GM23338 (cell line): ENCODE measurements around the gene C4A. TPM values are rescaled to one million over a fixed set of nuclear protein-coding genes. Genes with fewer than 3 reads are reported as not detected.

ENCODE experiments used
- ATAC-seq: fragments of 200-7000 bp; cut with Tn5 transposase; 3 replicates; pipeline ENCODE4 v1.9.1; 2020
- DNase-seq: peaks from one replicate; pipeline ENCODE4 v3.0.0-alpha.2; 2015; ENCODE audit warnings: low spot score
- H2AFZ ChIP-seq: fragments of 200-600 bp; sonication (generic); 2 replicates; pipeline ENCODE4 v1.8.0; 2016; ENCODE audit warnings: antibody characterized with exemption, mild to moderate bottlenecking, moderate library complexity
- H3F3A ChIP-seq: fragments of 200-600 bp; sonication (generic); replicated peaks from 2 replicates; pipeline ENCODE4 v1.8.0; 2017; ENCODE audit warnings: antibody characterized with exemption, mixed run types, low read depth
- H3K27ac ChIP-seq: fragments of 200-600 bp; sonication (generic); 2 replicates; pipeline ENCODE4 v1.6.1; 2016; ENCODE audit warnings: low read depth
- H3K27me3 ChIP-seq: fragments of 200-600 bp; sonication (generic); 2 replicates; pipeline ENCODE4 v1.8.0; 2016; ENCODE audit warnings: mild to moderate bottlenecking, mixed run types, moderate library complexity; ENCODE audit not compliant: insufficient read depth
- H3K36me3 ChIP-seq: fragments of 200-600 bp; sonication (generic); 2 replicates; pipeline ENCODE4 v1.8.0; 2016; ENCODE audit warnings: mild to moderate bottlenecking; ENCODE audit not compliant: insufficient read depth
- H3K4me1 ChIP-seq: fragments of 200-600 bp; sonication (generic); 2 replicates; pipeline ENCODE4 v1.8.0; 2016; ENCODE audit warnings: mild to moderate bottlenecking, moderate library complexity; ENCODE audit not compliant: insufficient read depth
- H3K4me2 ChIP-seq: fragments of 200-600 bp; sonication (generic); 2 replicates; pipeline ENCODE4 v1.7.1; 2017; ENCODE audit warnings: mixed run types
- H3K4me3 ChIP-seq: fragments of 200-600 bp; sonication (generic); 2 replicates; pipeline ENCODE4 v1.6.1; 2016; ENCODE audit warnings: mixed run types
- H3K79me2 ChIP-seq: fragments of 200-600 bp; sonication (generic); replicated peaks from 2 replicates; pipeline ENCODE4 v1.8.0; 2017; ENCODE audit warnings: mild to moderate bottlenecking; ENCODE audit not compliant: insufficient read depth
- H3K9me2 ChIP-seq: fragments of 200-600 bp; sonication (generic); 2 replicates; pipeline ENCODE4 v1.8.0; 2017; ENCODE audit not compliant: insufficient read depth
- H4K20me1 ChIP-seq: fragments of 200-600 bp; sonication (generic); replicated peaks from 2 replicates; pipeline ENCODE4 v1.8.0; 2017; ENCODE audit warnings: mild to moderate bottlenecking; ENCODE audit not compliant: insufficient read depth
- H3K27ac Mint-ChIP-seq: 2 replicates; pipeline ENCODE4 v1.8.0; 2020; ENCODE audit warnings: inconsistent platforms, mild to moderate bottlenecking, moderate library complexity, mixed read lengths
- H3K27me3 Mint-ChIP-seq: 3 replicates; pipeline ENCODE4 v1.8.0; 2022; ENCODE audit warnings: low read depth, mild to moderate bottlenecking, moderate library complexity, mixed read lengths, inconsistent platforms; ENCODE audit not compliant: insufficient read depth, poor library complexity
- H3K36me3 Mint-ChIP-seq: 3 replicates; pipeline ENCODE4 v1.8.0; 2021; ENCODE audit warnings: low read depth, mild to moderate bottlenecking, inconsistent platforms, moderate library complexity, mixed read lengths
- H3K4me1 Mint-ChIP-seq: 3 replicates; pipeline ENCODE4 v1.8.0; 2020; ENCODE audit warnings: mild to moderate bottlenecking, inconsistent platforms, mixed read lengths
- H3K4me3 Mint-ChIP-seq: 3 replicates; pipeline ENCODE4 v1.8.0; 2021; ENCODE audit warnings: moderate library complexity, mild to moderate bottlenecking, inconsistent platforms, mixed read lengths
- H3K9me3 Mint-ChIP-seq: 3 replicates; pipeline ENCODE4 v1.8.0; 2020; ENCODE audit warnings: moderate library complexity, mild to moderate bottlenecking, inconsistent platforms, mixed read lengths
- CREB1 ChIP-seq: fragments of 250-450 bp; sonication (Bioruptor Pico); IDR thresholded peaks from 2 replicates; pipeline ENCODE4 v1.5.0; 2020; ENCODE audit warnings: low read depth, mild to moderate bottlenecking, moderate library complexity
- CTCF ChIP-seq, 2 experiments: fragments of 200-600 bp in 1 of 2; sonication (generic) in 1 of 2; conservative IDR thresholded peaks; 2 replicates each; pipeline versions ENCODE4 v1.5.1 to v1.6.1; 2016 to 2017; ENCODE audit warnings: antibody characterized with exemption in 2 of 2, low read depth in 2 of 2, mild to moderate bottlenecking in 2 of 2, moderate library complexity in 1 of 2
- EZH2 ChIP-seq: fragments of 200-600 bp; sonication (generic); IDR thresholded peaks from one replicate; pipeline ENCODE4 v1.8.0; 2017; ENCODE audit warnings: antibody characterized with exemption, mild to moderate bottlenecking, low read depth; ENCODE audit not compliant: unreplicated experiment
- EZH2phosphoT487 ChIP-seq: fragments of 200-600 bp; sonication (generic); IDR thresholded peaks from one replicate; pipeline ENCODE4 v1.8.1; 2018; ENCODE audit warnings: antibody characterized with exemption; ENCODE audit not compliant: unreplicated experiment
- NANOG ChIP-seq: IDR thresholded peaks from 2 replicates; pipeline ENCODE4 v1.6.1; 2016; ENCODE audit warnings: antibody characterized with exemption, borderline replicate concordance
- POLR2AphosphoS5 ChIP-seq: IDR thresholded peaks from 2 replicates; pipeline ENCODE4 v1.6.1; 2016; ENCODE audit warnings: antibody characterized with exemption, low read depth
- REST ChIP-seq: IDR thresholded peaks from one replicate; pipeline ENCODE4 v1.6.1; 2018; ENCODE audit warnings: antibody characterized with exemption; ENCODE audit not compliant: unreplicated experiment
- STAT1 ChIP-seq: IDR thresholded peaks from one replicate; pipeline ENCODE4 v1.6.1; 2016; ENCODE audit warnings: antibody characterized with exemption; ENCODE audit not compliant: unreplicated experiment
- ZNF114 ChIP-seq: fragments of 250-450 bp; sonication (Bioruptor Pico); IDR thresholded peaks from 2 replicates; pipeline ENCODE4 v1.5.0; 2020; ENCODE audit warnings: mild to moderate bottlenecking, moderate library complexity
- ZNF331 ChIP-seq: fragments of 250-450 bp; sonication (Bioruptor Pico); IDR thresholded peaks from 2 replicates; pipeline ENCODE4 v1.5.0; 2020; ENCODE audit warnings: low read depth, mild to moderate bottlenecking, moderate library complexity
- ZNF462 ChIP-seq: fragments of 250-450 bp; sonication (Bioruptor Pico); IDR thresholded peaks from 2 replicates; pipeline ENCODE4 v1.5.0; 2020; ENCODE audit warnings: mild to moderate bottlenecking, moderate library complexity
- polyA plus RNA-seq: library from polyadenylated mRNA; unstranded; fragments of >200 nt; fragmentation: Nextera tagmentation; extraction: Ambion mirVana; gene quantifications from 2 replicates; pipeline ENCODE4 v1.2.1, GENCODE V29; 2016
- total RNA-seq: library from RNA; depleted of rRNA; stranded (reverse); fragments of >200 nt; shearing (Covaris generic); gene quantifications from 2 replicates; pipeline ENCODE4 v1.2.3, GENCODE V29; 2014

C4A gene
- total and polyA plus RNA-seq, 2 experiments from 2014 or later = 0.48 to 0.97 TPM

- Histone ChIP-seq H3K4me3 (no peak overlapping the region), H3K9me2 (no peaks in the 10 kb centered on the region), H3K27ac (no peak overlapping the region), H3F3A (peaks cover 9% of the 10 kb centered on the region), H4K20me1 (no peaks in the 10 kb centered on the region; the same call in 1 of the 2 replicates), H3K36me3 (peaks cover 9% of the 10 kb centered on the region), H3K27me3 (no peaks in the 10 kb centered on the region), H2AFZ (no peak overlapping the region), H3K4me1 (peaks cover 6% of the 10 kb centered on the region), H3K4me2 (no peak overlapping the region), H3K79me2 (peaks cover 14% of the 10 kb centered on the region)
- Mint-ChIP-seq H3K27me3 (peaks cover 24% of the 10 kb centered on the region), H3K9me3 (peaks cover 13% of the 10 kb centered on the region; the same call in 1 of the 3 replicates), H3K4me1 (peaks cover 8% of the 10 kb centered on the region), H3K4me3 (peak overlapping the region; percentile 33), H3K27ac (no peak overlapping the region; the same call in 1 of the 2 replicates), H3K36me3 (peaks cover 66% of the 10 kb centered on the region)
- no peak for DNase-seq
- TF ChIP-seq STAT1 (no peak), REST (no peak), CTCF (conservative IDR thresholded peaks at IDR 0.05; ENCODE audit: low read depth in 2 of 2) (no peak), CREB1 (CRISPR knock-in tag) (no peak), POLR2AphosphoS5 (no peak), ZNF331 (CRISPR knock-in tag) (no peak), EZH2 (no peak), ZNF114 (CRISPR knock-in tag) (no peak), EZH2phosphoT487 (no peak), NANOG (no peak), ZNF462 (CRISPR knock-in tag) (no peak)
- ATAC-seq = no peak
Measured at GRCh38 chr6:31969712-31970603, 11.9 kb upstream of the C4A start.
